Mesendoderm (in vitro differentiated cells): ENCODE results near the gene CDH23.

Source experiments
- DNase-seq: peaks from one replicate; pipeline ENCODE4 v3.0.0; 2013
- H2AK5ac ChIP-seq: 2 replicates; pipeline ENCODE4 v1.6.1; 2013; ENCODE audit warnings: low read length, inconsistent platforms
- H2BK120ac ChIP-seq: 2 replicates; pipeline ENCODE4 v1.6.1; 2013; ENCODE audit warnings: low read depth, mild to moderate bottlenecking, low read length, moderate library complexity, mixed read lengths
- H2BK15ac ChIP-seq: replicated peaks from 2 replicates; pipeline ENCODE4 v1.6.1; 2013; ENCODE audit warnings: low read depth, mild to moderate bottlenecking, moderate library complexity
- H2BK5ac ChIP-seq: 2 replicates; pipeline ENCODE4 v1.6.1; 2013; ENCODE audit warnings: low read length, inconsistent platforms
- H3K18ac ChIP-seq: 2 replicates; pipeline ENCODE4 v1.6.1; 2013; ENCODE audit warnings: mild to moderate bottlenecking, low read length, mixed read lengths
- H3K23ac ChIP-seq: one replicate; pipeline ENCODE4 v1.6.1; 2013; ENCODE audit warnings: low read length
- H3K27ac ChIP-seq: 2 replicates; pipeline ENCODE4 v1.5.1; 2013; ENCODE audit warnings: low read depth, mild to moderate bottlenecking, inconsistent platforms, low read length, moderate library complexity
- H3K27me3 ChIP-seq: 2 replicates; pipeline ENCODE4 v1.6.1; 2013; ENCODE audit warnings: low read length, control low read depth, mild to moderate bottlenecking, inconsistent platforms; ENCODE audit not compliant: insufficient read depth, poor library complexity
- H3K36me3 ChIP-seq: 2 replicates; pipeline ENCODE4 v1.6.1; 2013; ENCODE audit warnings: low read length, inconsistent platforms; ENCODE audit not compliant: control insufficient read depth, insufficient read depth
- H3K4ac ChIP-seq: one replicate; pipeline ENCODE4 v1.6.1; 2013; ENCODE audit warnings: low read depth, mild to moderate bottlenecking, low read length, moderate library complexity
- H3K4me1 ChIP-seq: 2 replicates; pipeline ENCODE4 v1.6.1; 2013; ENCODE audit warnings: low read depth, low read length, inconsistent platforms; ENCODE audit not compliant: control insufficient read depth
- H3K4me2 ChIP-seq: 2 replicates; pipeline ENCODE4 v1.6.1; 2013; ENCODE audit warnings: low read length
- H3K4me3 ChIP-seq: 2 replicates; pipeline ENCODE4 v1.5.1; 2013; ENCODE audit warnings: mild to moderate bottlenecking, low read length
- H3K56ac ChIP-seq: one replicate; pipeline ENCODE4 v1.6.1; 2013; ENCODE audit warnings: low read length
- H3K79me1 ChIP-seq: 2 replicates; pipeline ENCODE4 v1.6.1; 2013; ENCODE audit warnings: low read length, inconsistent platforms
- H3K79me2 ChIP-seq: 2 replicates; pipeline ENCODE4 v1.6.1; 2013; ENCODE audit warnings: mild to moderate bottlenecking, low read length; ENCODE audit not compliant: control insufficient read depth, insufficient read depth
- H3K9ac ChIP-seq: 2 replicates; pipeline ENCODE4 v1.6.1; 2013; ENCODE audit warnings: low read length, inconsistent platforms
- H4K5ac ChIP-seq: one replicate; pipeline ENCODE4 v1.6.1; 2013; ENCODE audit warnings: low read length
- H4K8ac ChIP-seq: one replicate; pipeline ENCODE4 v1.6.1; 2013; ENCODE audit warnings: low read depth, mild to moderate bottlenecking, control low read depth, low read length, moderate library complexity
- WGBS: extraction: QIAGEN DNeasy Blood & Tissue Kit; methylation state at CpG from one replicate; pipeline ENCODE4 v1.1.7; 2013; ENCODE audit warnings: low lambda C conversion rate, missing lambda C conversion rate; ENCODE audit not compliant: insufficient coverage; ENCODE audit errors: extremely low coverage; 5-methylcytosine and 5-hydroxymethylcytosine counted together

Gene CDH23

GRCh38 chr10:71749396-71749795 is 352.7 kb downstream of the CDH23 start:
- DNase-seq, result no peak
- H2BK5ac ChIP-seq, result no peak overlapping the region
- no peaks in the 10 kb centered on the region for H3K79me2 ChIP-seq
- no peak overlapping the region for H3K18ac ChIP-seq
- H3K4me1 ChIP-seq, result no peaks in the 10 kb centered on the region
- H3K27me3 ChIP-seq, result no peaks in the 10 kb centered on the region
- no peak overlapping the region for H3K23ac ChIP-seq
- no peaks in the 10 kb centered on the region for H3K36me3 ChIP-seq
- H3K79me1 ChIP-seq, result no peaks in the 10 kb centered on the region
- no peak overlapping the region for H2BK15ac ChIP-seq
- H3K27ac ChIP-seq, result no peak overlapping the region
- H2AK5ac ChIP-seq, result no peak overlapping the region
- H3K4me2 ChIP-seq, result no peak overlapping the region
- H3K9ac ChIP-seq, result no peak overlapping the region
- no peak overlapping the region for H2BK120ac ChIP-seq
- no peak overlapping the region for H3K4me3 ChIP-seq
- H3K4ac ChIP-seq, result no peak overlapping the region
- H4K8ac ChIP-seq, result no peak overlapping the region
- no peak overlapping the region for H3K56ac ChIP-seq
- no peak overlapping the region for H4K5ac ChIP-seq
- no CpG with 5 or more reads among the region's 4 CpGs for WGBS

- Histone ChIP-seq H3K9ac (no peak overlapping the region), H3K23ac (no peak overlapping the region), H2BK15ac (no peak overlapping the region), H2BK120ac (no peak overlapping the region), H3K4me1 (no peaks in the 10 kb centered on the region), H3K4me3 (no peak overlapping the region), H2BK5ac (no peak overlapping the region), H3K79me2 (no peaks in the 10 kb centered on the region), H3K4me2 (no peak overlapping the region), H3K56ac (no peak overlapping the region), H3K27me3 (no peaks in the 10 kb centered on the region), H3K4ac (no peak overlapping the region), H4K5ac (no peak overlapping the region), H2AK5ac (no peak overlapping the region), H4K8ac (no peak overlapping the region), H3K79me1 (no peaks in the 10 kb centered on the region), H3K27ac (no peak overlapping the region), H3K18ac (no peak overlapping the region), H3K36me3 (no peaks in the 10 kb centered on the region)
- DNase-seq, result no peak
- WGBS, result no CpG with 5 or more reads among the region's 15 CpGs
Measured at GRCh38 chr10:71750124-71750841, 353.6 kb downstream of the CDH23 start.

GRCh38 chr10:71750986-71751385 is 354.3 kb downstream of the CDH23 start:
- Histone ChIP-seq H3K4me3 (no peak overlapping the region), H4K5ac (no peak overlapping the region), H3K4me1 (no peaks in the 10 kb centered on the region), H3K18ac (no peak overlapping the region), H4K8ac (no peak overlapping the region), H3K4ac (no peak overlapping the region), H3K27me3 (no peaks in the 10 kb centered on the region), H3K27ac (no peak overlapping the region), H3K79me1 (no peaks in the 10 kb centered on the region), H3K23ac (no peak overlapping the region), H3K79me2 (no peaks in the 10 kb centered on the region), H3K56ac (no peak overlapping the region), H2BK15ac (no peak overlapping the region), H2AK5ac (no peak overlapping the region), H2BK120ac (no peak overlapping the region), H3K9ac (no peak overlapping the region), H3K36me3 (no peaks in the 10 kb centered on the region), H3K4me2 (no peak overlapping the region), H2BK5ac (no peak overlapping the region)
- no CpG with 5 or more reads among the region's 5 CpGs for WGBS
- no peak for DNase-seq

- no peak for DNase-seq
- no peak overlapping the region for H3K4ac ChIP-seq
- H2BK120ac ChIP-seq, result no peak overlapping the region
- no peaks in the 10 kb centered on the region for H3K36me3 ChIP-seq
- no peak overlapping the region for H3K27ac ChIP-seq
- H3K79me2 ChIP-seq, result no peaks in the 10 kb centered on the region
- no peak overlapping the region for H4K8ac ChIP-seq
- H3K56ac ChIP-seq, result no peak overlapping the region
- H3K27me3 ChIP-seq, result no peaks in the 10 kb centered on the region
- H3K4me3 ChIP-seq, result no peak overlapping the region
- H3K4me1 ChIP-seq, result no peaks in the 10 kb centered on the region
- no peak overlapping the region for H2BK5ac ChIP-seq
- no peaks in the 10 kb centered on the region for H3K79me1 ChIP-seq
- no CpG with 5 or more reads among the region's 14 CpGs for WGBS
- H2AK5ac ChIP-seq, result no peak overlapping the region
- no peak overlapping the region for H3K23ac ChIP-seq
- no peak overlapping the region for H3K18ac ChIP-seq
- H3K9ac ChIP-seq, result no peak overlapping the region
- no peak overlapping the region for H3K4me2 ChIP-seq
- no peak overlapping the region for H2BK15ac ChIP-seq
- H4K5ac ChIP-seq, result no peak overlapping the region
Measured at GRCh38 chr10:71751515-71752224, 354.9 kb downstream of the CDH23 start.

GRCh38 chr10:71752391-71753090 is 355.8 kb downstream of the CDH23 start:
- Histone ChIP-seq H3K23ac (no peak overlapping the region), H2BK120ac (no peak overlapping the region), H3K79me1 (no peaks in the 10 kb centered on the region), H3K56ac (no peak overlapping the region), H2BK15ac (no peak overlapping the region), H4K5ac (no peak overlapping the region), H3K79me2 (no peaks in the 10 kb centered on the region), H2AK5ac (no peak overlapping the region), H2BK5ac (no peak overlapping the region), H3K4me1 (no peaks in the 10 kb centered on the region), H4K8ac (no peak overlapping the region), H3K18ac (no peak overlapping the region), H3K27me3 (no peaks in the 10 kb centered on the region), H3K36me3 (no peaks in the 10 kb centered on the region), H3K27ac (no peak overlapping the region), H3K9ac (no peak overlapping the region), H3K4me2 (no peak overlapping the region), H3K4me3 (no peak overlapping the region), H3K4ac (no peak overlapping the region)
- no CpG with 5 or more reads among the region's 8 CpGs for WGBS
- DNase-seq, result no peak
